Astrocyte of the cerebellum (primary cell): ENCODE data around the gene TRIL.

Experiments
- DNase-seq: peaks from one replicate; pipeline ENCODE4 v3.0.0-alpha.2; 2011; ENCODE audit warnings: low read depth
- H3K4me3 ChIP-seq: 2 replicates; pipeline ENCODE4 v1.5.1; 2011; ENCODE audit warnings: mild to moderate bottlenecking, low read depth, low read length, moderate library complexity
- CTCF ChIP-seq: IDR thresholded peaks from 2 replicates; pipeline ENCODE4 v1.5.1; 2012; ENCODE audit warnings: low read length, low read depth, moderate library complexity, mild to moderate bottlenecking; ENCODE audit errors: missing control alignments
- in situ Hi-C: cut with HindIII; loops from 2 replicates; pipeline ENCODE4 v1.10.0; 2017; ENCODE audit warnings: low sequenced_read_pairs

The TRIL gene

GRCh38 chr7:28990200-28990960 lies 32.2 kb upstream of the TRIL start:
- no peak overlapping the region for H3K4me3 ChIP-seq
- DNase-seq = no peak
- TF ChIP-seq CTCF = no peak
- in situ Hi-C loops = no loop called here

DNA sequence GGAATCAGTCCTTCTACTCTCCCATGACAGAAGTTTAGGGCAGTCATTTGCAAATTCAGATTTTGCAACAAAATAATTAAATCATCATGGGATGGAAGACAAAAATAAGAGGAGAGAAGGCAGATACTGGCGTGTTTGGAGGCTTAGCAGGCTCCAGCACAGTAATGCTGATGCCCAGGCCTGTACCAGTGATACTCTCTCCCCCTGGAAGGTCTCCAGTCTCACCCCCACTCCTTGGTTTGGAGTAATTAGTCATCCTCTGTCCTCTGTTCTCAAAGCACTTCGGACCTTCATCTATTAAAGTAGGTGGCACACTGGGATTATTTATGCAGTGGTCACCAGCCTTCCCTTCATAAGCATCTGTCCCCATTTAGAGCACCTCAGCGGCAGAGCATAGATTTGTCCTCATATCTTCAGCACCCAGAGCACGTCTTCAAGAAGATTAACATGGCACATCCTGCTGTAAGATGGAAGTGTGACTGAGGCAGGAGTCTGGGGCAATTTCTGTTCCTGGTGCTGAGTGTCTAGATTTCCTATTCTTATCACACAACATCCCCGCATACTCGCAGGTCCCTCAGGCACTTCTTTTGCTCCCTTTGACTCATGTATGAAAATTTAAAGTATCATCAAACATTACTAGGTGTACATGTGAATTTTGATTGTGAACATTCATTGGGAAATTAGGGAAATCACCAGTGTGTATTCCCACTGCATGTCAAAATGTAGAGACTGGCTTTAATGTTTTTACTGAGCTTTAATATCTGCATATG lies 31.3 kb upstream of the TRIL start:
- in situ Hi-C loops = no loop called here
- no peak for TF ChIP-seq CTCF
- no peak for DNase-seq
- no peak overlapping the region for H3K4me3 ChIP-seq

DNA sequence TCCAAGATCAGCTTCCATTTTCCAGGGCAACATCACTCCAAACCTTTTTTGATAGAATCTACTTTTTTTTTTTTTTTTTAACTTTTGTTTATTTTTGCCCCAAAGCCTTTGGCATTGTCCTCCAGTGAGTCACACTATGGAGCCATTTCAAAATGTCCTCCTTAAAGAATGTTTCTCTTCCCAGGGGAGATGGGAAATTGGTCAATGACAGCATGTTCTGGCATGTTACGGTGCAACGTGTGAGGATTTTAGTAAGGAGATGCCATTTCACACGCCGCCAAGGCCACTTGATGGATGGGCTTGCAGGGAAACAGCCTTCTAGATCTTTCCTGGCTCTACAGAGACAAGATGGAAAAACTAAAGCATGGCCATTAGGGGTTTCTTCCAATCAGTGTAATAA lies 30.7 kb upstream of the TRIL start:
- DNase-seq = peak; percentile 93
- no peak overlapping the region for H3K4me3 ChIP-seq
- in situ Hi-C loops = no loop called here
- no peak for TF ChIP-seq CTCF

GRCh38 chr7:28988091-28988490 lies 30.0 kb upstream of the TRIL start:
- H3K4me3 ChIP-seq = no peak overlapping the region
- in situ Hi-C loops = no loop called here
- no peak for DNase-seq
- TF ChIP-seq CTCF = no peak

DNA sequence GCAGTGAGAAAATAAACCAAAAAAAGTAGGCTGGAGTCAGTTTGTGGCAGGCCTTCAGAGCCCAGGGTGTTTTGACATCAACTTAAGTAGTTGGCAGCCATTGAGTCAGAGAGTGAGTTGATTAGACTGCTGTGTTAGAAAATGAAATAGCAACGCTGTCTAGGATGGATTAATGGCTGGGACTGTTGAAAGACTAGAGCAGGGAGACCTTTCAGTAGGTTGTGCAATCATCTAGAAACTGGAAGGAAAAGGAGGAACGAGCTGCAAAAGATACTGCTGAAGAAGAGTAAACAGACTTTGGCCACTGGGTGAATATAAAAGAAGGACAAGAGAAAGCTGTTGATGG lies 28.6 kb upstream of the TRIL start:
- TF ChIP-seq CTCF = no peak
- in situ Hi-C loops = no loop called here
- DNase-seq = no peak
- H3K4me3 ChIP-seq = no peak overlapping the region

DNA sequence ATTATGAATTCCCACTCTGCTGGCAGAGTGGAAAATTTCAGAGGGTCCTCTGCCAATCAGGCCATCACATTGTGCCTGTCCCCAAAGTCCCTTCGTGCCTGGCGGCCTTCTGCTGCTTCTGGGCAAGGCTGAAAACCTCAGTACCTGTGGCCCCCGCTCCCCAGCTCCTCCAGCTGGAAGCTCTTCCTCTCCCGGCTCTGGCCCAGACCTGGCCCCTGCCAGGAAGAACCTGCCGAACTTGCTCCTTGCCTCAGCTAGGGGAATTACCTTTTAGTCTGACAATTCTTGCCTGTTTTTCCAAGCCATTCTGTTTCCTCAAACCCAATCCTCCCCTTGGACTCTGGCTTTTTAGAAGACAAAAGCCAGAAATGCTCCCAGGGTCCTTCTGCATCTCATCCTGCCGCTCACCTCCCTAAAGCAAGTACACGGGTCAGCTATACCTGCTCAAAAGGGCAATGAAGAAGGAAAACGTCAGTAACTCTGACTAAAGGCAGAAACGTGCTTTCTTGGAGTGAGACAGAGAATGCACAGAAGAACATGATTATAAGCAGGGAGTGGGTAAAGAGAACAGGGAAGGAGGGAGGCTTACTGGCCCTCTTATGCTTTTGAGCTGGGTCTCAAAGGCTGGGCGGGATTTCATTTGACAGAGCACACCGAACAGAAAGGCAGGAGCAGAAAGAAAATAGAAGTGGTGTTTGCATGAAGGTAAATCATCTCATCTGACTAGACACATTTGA lies 28.1 kb upstream of the TRIL start:
- in situ Hi-C loops = no loop called here
- no peak overlapping the region for H3K4me3 ChIP-seq
- no peak for TF ChIP-seq CTCF
- no peak for DNase-seq
